Activated T-cell treated with anti-CD3 and anti-CD28 coated beads, Interleukin-2, amount 50 U/mL, for 4 hours (primary cell): Measurements from ENCODE around the gene COL17A1. TPM values are rescaled to one million over a fixed set of nuclear protein-coding genes. Genes with fewer than 3 reads are reported as not detected.

Source experiments
- ATAC-seq, 2 donors: fragments of 200-7000 bp; cut with Tn5 transposase; one replicate each; pipeline ENCODE4 v1.10.0; 2021
- DNase-seq: peaks from one replicate; pipeline ENCODE4 v3.0.0-alpha.2; 2020
- H3K27me3 Mint-ChIP-seq: one replicate; pipeline ENCODE4 v1.8.0; 2021; ENCODE audit warnings: low read depth, mixed read lengths
- H3K36me3 Mint-ChIP-seq: one replicate; pipeline ENCODE4 v1.8.0; 2022; ENCODE audit warnings: mixed read lengths; ENCODE audit not compliant: insufficient read depth
- H3K4me1 Mint-ChIP-seq: one replicate; pipeline ENCODE4 v1.8.0; 2021; ENCODE audit warnings: low read depth, mixed read lengths
- H3K4me3 Mint-ChIP-seq: one replicate; pipeline ENCODE4 v1.8.0; 2021; ENCODE audit warnings: mild to moderate bottlenecking, moderate library complexity, mixed read lengths
- H3K9me3 Mint-ChIP-seq: one replicate; pipeline ENCODE4 v1.8.0; 2021; ENCODE audit warnings: mixed read lengths
- total RNA-seq, 3 donors: library from RNA; stranded (reverse); gene quantifications; one replicate each; pipeline ENCODE4 v1.2.1, GENCODE V29; 2021

COL17A1 gene
- total RNA-seq, 3 donors from 2014 or later, result 0.23 TPM; not detected in 2

DNA sequence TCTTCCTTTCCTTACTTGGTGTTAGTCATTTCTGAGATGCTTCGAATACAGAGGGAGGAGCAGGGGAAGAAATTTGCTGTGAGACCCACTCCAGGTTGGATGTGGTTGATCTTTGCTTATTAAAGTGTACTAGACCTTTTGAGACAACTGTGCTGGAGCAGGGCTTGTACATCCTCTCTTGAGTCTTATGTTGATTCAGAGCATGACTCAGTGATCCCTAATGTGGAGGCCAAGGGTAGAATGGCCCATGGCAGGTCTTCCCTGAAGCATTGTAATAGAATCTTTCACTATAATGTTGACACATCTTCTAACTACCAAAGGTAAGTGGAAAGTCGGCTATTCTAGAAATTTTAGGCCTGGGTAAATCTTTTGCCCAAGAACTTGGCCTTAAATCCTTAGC, 19.2 kb upstream of the COL17A1 start:
- Mint-ChIP-seq H3K4me1 (peaks cover 7% of the 10 kb centered on the region), H3K9me3 (no peaks in the 10 kb centered on the region), H3K36me3 (no peaks in the 10 kb centered on the region), H3K4me3 (no peak overlapping the region), H3K27me3 (peaks cover 2% of the 10 kb centered on the region)
- DNase-seq (no peak), ATAC-seq (no peak)

DNA sequence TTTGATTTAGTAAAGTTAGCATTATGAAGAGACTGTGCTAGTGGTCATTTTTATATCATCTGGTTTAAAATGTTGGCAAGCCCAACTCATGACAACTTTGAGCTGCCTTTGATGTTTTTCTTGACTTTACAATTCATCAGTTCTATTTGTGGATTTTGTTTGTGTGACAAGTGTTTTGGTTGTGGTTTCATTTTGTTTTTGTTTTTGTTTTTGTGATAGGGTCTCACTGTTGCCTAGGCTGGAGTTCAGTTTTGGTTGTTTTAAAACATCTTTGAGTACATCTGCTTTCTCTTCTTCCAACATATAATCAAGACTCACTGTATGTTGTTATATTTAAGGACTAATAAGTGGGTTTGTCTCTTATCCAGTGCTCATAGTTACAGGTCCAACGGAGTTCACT, 18.7 kb upstream of the COL17A1 start:
- no peak for DNase-seq
- peaks cover 3% of the 10 kb centered on the region for H3K4me1 Mint-ChIP-seq
- H3K36me3 Mint-ChIP-seq, result no peaks in the 10 kb centered on the region
- H3K27me3 Mint-ChIP-seq, result peaks cover 2% of the 10 kb centered on the region
- no peak for ATAC-seq
- no peaks in the 10 kb centered on the region for H3K9me3 Mint-ChIP-seq
- no peak overlapping the region for H3K4me3 Mint-ChIP-seq

DNA sequence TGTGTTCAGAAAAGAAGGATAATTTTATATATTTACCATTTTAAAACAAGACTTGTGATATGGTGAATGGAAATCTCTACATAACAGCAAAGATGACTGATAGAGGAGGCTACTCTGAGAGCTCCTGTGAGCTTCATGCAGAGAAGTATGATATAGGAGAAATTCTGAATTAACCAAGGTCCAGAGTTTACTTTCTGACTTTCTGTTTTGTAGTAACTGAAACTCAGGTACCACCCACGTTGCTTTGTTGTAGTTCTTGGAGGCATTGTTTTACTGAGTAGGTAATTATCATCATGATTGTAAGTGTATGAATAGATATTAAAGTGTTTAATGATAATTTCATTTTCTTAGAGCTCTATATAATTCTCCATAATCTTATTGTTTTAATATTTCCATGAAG, 18.3 kb upstream of the COL17A1 start:
- H3K4me1 Mint-ChIP-seq, result peaks cover 3% of the 10 kb centered on the region
- DNase-seq (no peak), ATAC-seq (no peak)
- H3K9me3 Mint-ChIP-seq, result no peaks in the 10 kb centered on the region
- H3K36me3 Mint-ChIP-seq, result no peaks in the 10 kb centered on the region
- no peak overlapping the region for H3K4me3 Mint-ChIP-seq
- H3K27me3 Mint-ChIP-seq, result peaks cover 2% of the 10 kb centered on the region

DNA sequence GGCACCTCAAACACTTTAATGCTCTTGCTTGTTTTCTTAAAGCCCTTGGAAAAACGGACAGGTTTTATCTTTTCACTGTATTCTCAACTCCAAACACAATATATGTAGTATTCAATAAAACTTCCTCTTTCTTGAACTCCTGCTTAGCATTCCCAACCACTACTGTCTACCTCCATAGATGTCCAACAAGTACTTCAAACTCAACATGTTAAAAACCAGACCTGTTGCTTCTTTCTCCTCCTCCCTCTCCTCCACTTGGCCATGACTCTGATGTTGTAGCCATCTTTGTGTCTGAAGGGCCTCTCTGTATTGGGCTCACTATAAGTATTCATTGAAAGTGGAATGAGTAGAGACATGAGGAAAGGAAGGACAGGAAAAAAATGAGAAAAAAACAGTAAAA, 16.2 kb upstream of the COL17A1 start:
- DNase-seq (no peak), ATAC-seq (no peak)
- Mint-ChIP-seq H3K4me3 (no peak overlapping the region), H3K27me3 (peaks cover 4% of the 10 kb centered on the region), H3K36me3 (no peaks in the 10 kb centered on the region), H3K9me3 (no peaks in the 10 kb centered on the region), H3K4me1 (peaks cover 3% of the 10 kb centered on the region)

DNA sequence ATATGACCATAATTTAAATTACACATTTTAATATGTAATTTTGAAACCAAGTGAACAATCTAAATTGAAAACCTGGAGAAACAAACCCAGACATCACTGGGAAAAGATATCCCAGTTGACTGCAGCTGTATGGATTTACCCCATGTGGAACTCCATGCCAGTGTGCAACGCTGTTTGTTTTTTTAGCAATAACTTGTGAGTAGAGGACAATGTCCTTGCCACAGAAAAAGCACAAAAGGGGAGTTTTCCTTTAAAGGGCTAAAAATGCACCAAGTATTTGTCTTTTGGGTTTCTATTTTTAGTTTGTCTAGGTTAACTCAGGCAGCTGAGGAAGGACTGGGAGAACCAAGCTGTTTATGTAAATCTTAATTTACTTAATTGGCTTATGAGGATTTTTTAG, 15.1 kb upstream of the COL17A1 start:
- H3K4me1 Mint-ChIP-seq, result peaks cover 3% of the 10 kb centered on the region
- no peaks in the 10 kb centered on the region for H3K36me3 Mint-ChIP-seq
- ATAC-seq, result no peak
- H3K9me3 Mint-ChIP-seq, result no peaks in the 10 kb centered on the region
- H3K4me3 Mint-ChIP-seq, result no peak overlapping the region
- DNase-seq, result no peak
- H3K27me3 Mint-ChIP-seq, result peaks cover 8% of the 10 kb centered on the region

DNA sequence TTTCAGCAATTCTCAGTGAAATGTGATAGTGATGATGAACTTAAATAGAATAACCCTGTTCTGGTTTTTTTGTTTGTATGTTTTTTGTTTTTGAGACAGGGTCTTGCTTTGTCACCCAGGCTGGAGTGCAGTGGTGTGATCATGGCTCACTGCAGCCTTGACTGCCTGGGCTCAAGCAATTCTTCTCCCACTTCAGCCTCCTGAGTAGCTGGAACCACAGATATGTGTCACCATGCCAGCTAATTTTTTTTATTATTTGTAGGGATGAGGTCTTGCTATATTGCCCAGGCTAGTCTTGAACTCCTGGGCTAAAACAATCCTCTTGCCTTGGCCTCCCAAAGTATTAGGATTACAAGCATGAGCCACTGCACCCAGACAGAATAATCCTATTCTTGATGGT, 14.3 kb upstream of the COL17A1 start:
- H3K4me3 Mint-ChIP-seq, result no peak overlapping the region
- no peaks in the 10 kb centered on the region for H3K9me3 Mint-ChIP-seq
- DNase-seq (no peak), ATAC-seq (no peak)
- H3K4me1 Mint-ChIP-seq, result peaks cover 3% of the 10 kb centered on the region
- H3K36me3 Mint-ChIP-seq, result no peaks in the 10 kb centered on the region
- peaks cover 8% of the 10 kb centered on the region for H3K27me3 Mint-ChIP-seq

DNA sequence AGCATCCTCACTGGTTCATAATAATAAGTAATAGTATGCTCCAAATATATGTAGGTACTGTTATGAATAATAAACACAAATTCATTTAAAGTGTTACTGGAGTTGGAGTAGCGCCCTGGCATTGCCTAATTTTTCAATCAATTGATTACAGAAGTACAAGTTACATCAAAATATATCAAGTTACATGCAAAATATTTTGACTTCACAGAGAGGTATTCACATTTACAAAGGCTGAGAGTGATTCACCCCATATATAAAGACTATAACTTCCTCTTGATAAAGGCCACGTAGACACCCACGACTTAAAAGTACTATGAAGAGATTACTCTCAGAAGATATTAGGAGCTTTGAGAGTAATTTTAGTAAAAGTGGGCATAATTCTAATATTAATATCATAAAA, 13.6 kb upstream of the COL17A1 start:
- ATAC-seq, result no peak
- Mint-ChIP-seq H3K4me1 (peaks cover 2% of the 10 kb centered on the region), H3K27me3 (peaks cover 8% of the 10 kb centered on the region), H3K9me3 (no peaks in the 10 kb centered on the region), H3K4me3 (no peak overlapping the region), H3K36me3 (no peaks in the 10 kb centered on the region)
- DNase-seq, result no peak

DNA sequence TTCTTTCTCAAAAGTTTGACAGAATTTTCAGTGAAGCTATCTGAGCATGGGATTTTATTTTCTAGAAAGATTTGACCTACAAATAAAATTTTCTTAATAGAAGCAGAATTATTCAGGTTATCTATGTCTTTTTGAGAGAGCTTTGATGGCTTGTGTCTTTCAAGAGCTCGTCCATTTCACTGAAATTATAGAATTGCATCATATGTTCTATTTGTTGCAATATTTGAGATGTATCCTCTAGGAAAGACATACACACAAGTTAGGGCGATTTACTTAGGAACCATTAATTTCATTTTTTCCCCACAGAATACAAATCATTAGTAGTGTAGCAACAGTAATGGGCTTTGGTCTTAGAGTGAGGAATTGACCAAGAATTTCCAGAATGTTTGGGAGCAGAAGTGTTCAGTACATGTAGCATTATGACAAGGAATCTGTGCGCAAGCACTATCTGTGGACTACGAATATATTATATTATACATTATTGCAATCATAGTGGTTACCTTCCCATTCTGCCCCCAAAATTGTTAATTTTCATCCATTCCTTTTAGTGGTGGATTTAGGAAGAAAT, 12.8 kb upstream of the COL17A1 start:
- no peak overlapping the region for H3K4me3 Mint-ChIP-seq
- no peak for DNase-seq
- ATAC-seq, result no peak
- H3K27me3 Mint-ChIP-seq, result peaks cover 8% of the 10 kb centered on the region
- no peaks in the 10 kb centered on the region for H3K36me3 Mint-ChIP-seq
- H3K9me3 Mint-ChIP-seq, result peaks cover 4% of the 10 kb centered on the region
- H3K4me1 Mint-ChIP-seq, result peaks cover 9% of the 10 kb centered on the region

DNA sequence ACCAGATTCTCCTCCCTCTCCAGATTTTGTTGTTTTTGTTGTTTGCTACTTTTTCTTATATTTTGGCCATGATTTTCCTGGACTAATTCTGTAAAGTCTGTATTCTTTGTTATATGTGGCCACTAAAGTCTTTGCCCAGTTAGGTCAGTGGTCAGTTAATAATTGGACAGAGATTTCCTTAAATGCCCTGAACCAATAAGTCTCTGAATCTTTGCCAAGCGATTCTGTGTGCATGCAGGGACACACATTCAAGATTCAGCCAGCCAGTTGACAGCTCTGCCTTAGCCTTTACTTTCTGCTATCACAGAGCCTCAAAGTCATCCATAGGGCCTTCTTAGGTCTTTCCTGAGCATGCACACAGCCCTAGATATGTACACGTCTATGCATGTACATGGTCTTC, 11.0 kb upstream of the COL17A1 start:
- peaks cover 6% of the 10 kb centered on the region for H3K27me3 Mint-ChIP-seq
- H3K4me1 Mint-ChIP-seq, result peaks cover 9% of the 10 kb centered on the region
- no peak for DNase-seq

DNA sequence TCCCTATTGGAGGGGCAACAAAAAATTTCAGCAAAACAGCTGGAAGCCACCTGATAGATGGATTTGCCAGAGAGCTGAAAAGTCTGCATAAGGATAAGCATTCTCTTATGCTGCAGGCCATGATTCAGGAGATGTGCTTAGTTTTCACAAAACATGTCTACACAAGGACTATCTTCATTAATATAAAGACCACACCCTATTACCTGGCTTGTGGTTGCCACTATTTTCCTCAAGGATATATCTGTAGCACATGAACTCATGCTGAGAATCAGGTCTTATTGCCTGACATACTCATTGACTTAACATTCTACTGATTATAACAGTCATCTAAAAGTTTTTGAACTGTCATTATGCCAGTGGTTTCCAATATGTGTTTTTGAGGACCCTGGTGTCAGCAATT, 7.1 kb upstream of the COL17A1 start:
- ATAC-seq, result no peak
- peaks cover 6% of the 10 kb centered on the region for H3K27me3 Mint-ChIP-seq

More for the DNA sequence above, 11.0 kb upstream of the COL17A1 start:
- Mint-ChIP-seq H3K9me3 (peaks cover 4% of the 10 kb centered on the region), H3K36me3 (no peaks in the 10 kb centered on the region), H3K4me3 (no peak overlapping the region)
- ATAC-seq, result no peak

DNA sequence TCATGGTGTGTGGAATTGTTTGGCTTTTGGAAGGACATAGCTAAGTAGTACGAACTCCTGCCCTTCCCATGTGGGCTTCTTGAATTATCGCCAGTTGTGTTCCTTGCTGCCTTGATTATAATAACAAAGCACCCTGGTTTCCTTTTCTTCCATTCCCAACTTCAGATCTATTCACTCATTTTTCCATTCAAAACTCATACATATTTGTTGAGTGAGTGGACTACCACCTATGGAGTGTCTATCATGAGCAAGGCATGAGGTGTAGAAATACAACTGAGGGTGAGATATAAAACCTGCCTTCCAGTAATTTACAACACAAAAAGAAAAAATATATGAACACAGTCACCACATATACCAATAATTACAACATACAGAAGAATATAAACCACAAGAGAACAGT, 4.9 kb upstream of the COL17A1 start:
- peaks cover 9% of the 10 kb centered on the region for H3K4me1 Mint-ChIP-seq
- H3K27me3 Mint-ChIP-seq, result no peaks in the 10 kb centered on the region
- no peak for ATAC-seq

More for the DNA sequence above, 7.1 kb upstream of the COL17A1 start:
- no peak overlapping the region for H3K4me3 Mint-ChIP-seq
- no peak for DNase-seq
- H3K36me3 Mint-ChIP-seq, result no peaks in the 10 kb centered on the region
- H3K4me1 Mint-ChIP-seq, result peaks cover 9% of the 10 kb centered on the region
- peaks cover 4% of the 10 kb centered on the region for H3K9me3 Mint-ChIP-seq

DNA sequence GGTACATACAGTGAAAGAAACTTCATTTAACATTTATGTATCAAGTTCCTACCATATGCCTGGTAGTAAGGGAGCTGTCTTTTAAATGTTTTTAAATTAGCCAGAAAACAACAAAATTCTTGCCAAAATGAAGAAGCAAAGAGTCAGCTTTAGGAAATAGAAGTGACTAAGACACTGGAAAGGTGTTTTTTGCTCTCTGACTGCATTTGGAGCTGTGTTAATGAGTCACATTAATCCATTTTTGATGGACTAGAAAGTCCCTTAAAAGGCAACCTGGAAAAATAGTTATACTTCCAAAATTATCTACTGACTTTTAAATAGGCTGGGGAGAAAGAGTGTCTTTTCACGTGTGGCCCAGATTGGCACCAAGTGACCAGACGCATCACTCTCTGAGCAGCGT, 3.9 kb upstream of the COL17A1 start:
- no peaks in the 10 kb centered on the region for H3K27me3 Mint-ChIP-seq
- DNase-seq (no peak), ATAC-seq (no peak)
- no peaks in the 10 kb centered on the region for H3K36me3 Mint-ChIP-seq
- peaks cover 7% of the 10 kb centered on the region for H3K4me1 Mint-ChIP-seq
- no peak overlapping the region for H3K4me3 Mint-ChIP-seq
- peaks cover 4% of the 10 kb centered on the region for H3K9me3 Mint-ChIP-seq

More for the DNA sequence above, 4.9 kb upstream of the COL17A1 start:
- H3K4me3 Mint-ChIP-seq, result no peak overlapping the region
- peaks cover 4% of the 10 kb centered on the region for H3K9me3 Mint-ChIP-seq
- no peak for DNase-seq
- H3K36me3 Mint-ChIP-seq, result no peaks in the 10 kb centered on the region

DNA sequence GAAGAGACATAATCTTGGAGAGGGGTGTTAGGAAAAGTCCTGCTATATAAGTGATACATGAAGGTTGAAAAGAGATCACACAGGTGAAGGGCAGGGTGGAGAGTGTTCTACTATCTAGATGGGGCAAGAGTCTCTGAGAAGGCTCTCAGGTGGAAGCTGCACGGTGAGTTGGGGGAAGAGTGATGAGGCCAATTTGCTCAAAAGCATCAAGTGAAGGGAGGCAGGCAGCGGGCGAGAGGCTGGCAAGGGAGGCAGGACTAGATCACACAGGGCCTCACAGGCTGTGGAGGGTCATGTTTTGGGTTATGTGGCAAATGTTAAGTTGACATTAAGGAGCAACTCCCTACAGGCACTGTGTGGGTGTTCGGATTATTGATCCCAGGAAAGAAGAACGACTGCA, 2.6 kb upstream of the COL17A1 start:
- H3K27me3 Mint-ChIP-seq, result no peaks in the 10 kb centered on the region
- H3K36me3 Mint-ChIP-seq, result no peaks in the 10 kb centered on the region
- H3K4me3 Mint-ChIP-seq, result no peak overlapping the region
- DNase-seq (no peak), ATAC-seq (no peak)
- H3K9me3 Mint-ChIP-seq, result no peaks in the 10 kb centered on the region
- no peaks in the 10 kb centered on the region for H3K4me1 Mint-ChIP-seq

DNA sequence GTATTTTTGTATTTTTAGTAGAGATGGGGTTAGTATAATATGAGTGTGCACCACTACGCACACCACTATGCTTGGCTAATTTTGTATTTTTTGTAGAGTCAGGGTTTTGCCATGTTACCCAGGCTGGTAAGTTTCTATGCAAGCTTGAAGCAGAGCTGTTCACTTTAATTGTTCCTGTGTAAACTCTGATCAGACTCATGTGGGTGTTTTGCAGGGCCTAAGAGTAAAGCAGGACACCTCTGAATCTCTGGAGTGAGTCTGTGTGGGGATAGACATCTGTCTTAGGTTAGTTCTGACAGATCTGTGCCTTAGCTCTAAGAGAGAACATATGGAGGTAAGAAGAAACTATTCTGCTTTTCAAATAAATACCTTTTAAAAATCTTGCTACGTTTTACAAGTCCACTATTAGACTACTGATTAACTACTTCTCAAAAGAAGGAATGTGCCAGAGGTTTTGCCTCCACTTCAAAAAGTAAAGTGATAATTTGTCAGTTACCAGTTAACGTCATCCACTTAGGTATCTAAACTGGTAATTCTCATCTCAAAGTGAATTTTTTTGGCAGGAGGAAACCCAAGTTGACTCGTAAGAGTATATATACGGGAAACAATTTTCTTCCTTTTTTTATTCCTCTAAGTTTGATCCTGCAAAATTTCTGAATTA, 1.1 kb downstream of the COL17A1 start:
- Mint-ChIP-seq H3K27me3 (no peaks in the 10 kb centered on the region), H3K4me1 (no peaks in the 10 kb centered on the region), H3K4me3 (no peak overlapping the region), H3K36me3 (no peaks in the 10 kb centered on the region), H3K9me3 (no peaks in the 10 kb centered on the region)
- ATAC-seq (no peak), DNase-seq (no peak)

DNA sequence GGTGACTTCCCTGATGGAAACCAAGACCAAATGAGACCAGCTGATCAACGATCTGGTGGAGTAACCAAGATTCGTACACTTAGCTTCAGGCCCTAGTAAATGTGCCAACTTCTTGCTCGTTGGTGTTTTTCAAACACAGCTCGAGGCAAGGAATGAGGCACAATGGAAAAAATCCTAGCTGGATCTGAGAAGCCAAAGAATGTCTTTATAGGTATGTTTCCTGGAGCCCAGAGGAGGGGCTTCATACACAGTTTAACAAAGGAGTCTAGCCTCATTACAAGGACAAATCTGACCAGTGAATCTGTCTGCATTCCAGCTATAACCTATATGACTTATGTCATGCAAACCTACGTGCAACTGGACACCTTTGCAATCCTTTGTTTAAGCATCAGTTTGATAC, 3.7 kb downstream of the COL17A1 start:
- H3K4me3 Mint-ChIP-seq, result no peak overlapping the region
- no peaks in the 10 kb centered on the region for H3K4me1 Mint-ChIP-seq
- ATAC-seq (no peak), DNase-seq (no peak)
- H3K9me3 Mint-ChIP-seq, result no peaks in the 10 kb centered on the region
- H3K36me3 Mint-ChIP-seq, result no peaks in the 10 kb centered on the region
- H3K27me3 Mint-ChIP-seq, result no peaks in the 10 kb centered on the region
